GM23248 (cell line): ENCODE data around the gene TNS2. TPM values are rescaled to one million over a fixed set of nuclear protein-coding genes. Genes with fewer than 3 reads are reported as not detected.

ENCODE experiments used
- DNase-seq: peaks from one replicate; pipeline ENCODE4 v3.0.0-alpha.2; 2015
- H2AFZ ChIP-seq: fragments of 200-600 bp; sonication (generic); 2 replicates; pipeline ENCODE4 v1.6.1; 2016; ENCODE audit warnings: antibody characterized with exemption
- H3F3A ChIP-seq: fragments of 200-600 bp; sonication (generic); 2 replicates; pipeline ENCODE4 v1.6.1; 2016; ENCODE audit warnings: mild to moderate bottlenecking, antibody characterized with exemption, mixed run types; ENCODE audit not compliant: insufficient read depth
- H3K27ac ChIP-seq: fragments of 200-600 bp; sonication (generic); 2 replicates; pipeline ENCODE4 v1.5.1; 2016; ENCODE audit warnings: mild to moderate bottlenecking
- H3K27me3 ChIP-seq: fragments of 200-600 bp; sonication (generic); replicated peaks from 2 replicates; pipeline ENCODE4 v1.6.1; 2016; ENCODE audit warnings: mild to moderate bottlenecking; ENCODE audit not compliant: insufficient read depth
- H3K36me3 ChIP-seq: fragments of 200-600 bp; sonication (generic); 2 replicates; pipeline ENCODE4 v1.6.1; 2016; ENCODE audit warnings: low read depth, mild to moderate bottlenecking
- H3K4me1 ChIP-seq: fragments of 200-600 bp; sonication (generic); 2 replicates; pipeline ENCODE4 v1.6.1; 2016; ENCODE audit warnings: mild to moderate bottlenecking; ENCODE audit not compliant: insufficient read depth
- H3K4me2 ChIP-seq: fragments of 200-600 bp; sonication (generic); one replicate; pipeline ENCODE4 v1.6.1; 2016; ENCODE audit warnings: mild to moderate bottlenecking; ENCODE audit not compliant: unreplicated experiment
- H3K4me3 ChIP-seq: fragments of 200-600 bp; sonication (generic); 2 replicates; pipeline ENCODE4 v1.5.1; 2016; ENCODE audit warnings: mild to moderate bottlenecking
- H3K79me2 ChIP-seq: fragments of 200-600 bp; sonication (generic); 2 replicates; pipeline ENCODE4 v1.6.1; 2016; ENCODE audit warnings: mild to moderate bottlenecking; ENCODE audit not compliant: insufficient read depth
- H3K9ac ChIP-seq: fragments of 200-600 bp; sonication (generic); 2 replicates; pipeline ENCODE4 v1.6.1; 2016; ENCODE audit warnings: mild to moderate bottlenecking
- H3K9me2 ChIP-seq: fragments of 200-600 bp; sonication (generic); 2 replicates; pipeline ENCODE4 v1.6.1; 2016; ENCODE audit warnings: mixed run types, mild to moderate bottlenecking, moderate library complexity; ENCODE audit not compliant: insufficient read depth
- H3K9me3 ChIP-seq: fragments of 200-600 bp; sonication (generic); one replicate; pipeline ENCODE4 v1.6.1; 2017; ENCODE audit warnings: low read depth
- H4K20me1 ChIP-seq: fragments of 200-600 bp; sonication (generic); 2 replicates; pipeline ENCODE4 v1.6.0; 2016; ENCODE audit not compliant: insufficient read depth
- EZH2 ChIP-seq: fragments of 200-600 bp; sonication (generic); IDR thresholded peaks from 2 replicates; pipeline ENCODE4 v1.6.1; 2018; ENCODE audit warnings: antibody characterized with exemption, mild to moderate bottlenecking; ENCODE audit not compliant: insufficient read depth, poor library complexity, severe bottlenecking
- EZH2phosphoT487 ChIP-seq: fragments of 200-600 bp; sonication (generic); IDR thresholded peaks from 2 replicates; pipeline ENCODE4 v1.6.1; 2018; ENCODE audit warnings: antibody characterized with exemption, moderate library complexity, mild to moderate bottlenecking, low read depth; ENCODE audit not compliant: insufficient read depth
- WGBS, 2 experiments: methylation state at CpG; one replicate each; pipeline ENCODE4 v1.1.6; 2015 to 2017; ENCODE audit warnings: low lambda C conversion rate in 2 of 2, low coverage in 1 of 2; ENCODE audit errors: missing lambda C conversion rate in 2 of 2; 5-methylcytosine and 5-hydroxymethylcytosine counted together
- in situ Hi-C: fragments of 300-500 bp; cut with MboI; formaldehyde crosslinking; loops from 2 replicates; pipeline ENCODE4 v1.15.0; 2020
- polyA plus RNA-seq: library from polyadenylated mRNA; unstranded; fragments of >200 nt; fragmentation: Nextera tagmentation; extraction: Ambion mirVana; gene quantifications from 2 replicates; pipeline ENCODE4 v1.2.1, GENCODE V29; 2016
- total RNA-seq: library from RNA; depleted of rRNA; stranded (reverse); fragments of >200 nt; shearing (Covaris generic); gene quantifications from 2 replicates; pipeline ENCODE4 v1.2.3, GENCODE V29; 2014

TNS2 gene
- total and polyA plus RNA-seq, 2 experiments from 2014 or later, result 26.1 to 41.6 TPM

- TF ChIP-seq EZH2phosphoT487 (no peak), EZH2 (no peak)
- H3K36me3 ChIP-seq, result no peaks in the 10 kb centered on the region
- DNase-seq, result peak; percentile 95
- peak overlapping the region; percentile 85 for H3K4me3 ChIP-seq
- peak overlapping the region; percentile 91 for H3K4me2 ChIP-seq
- H4K20me1 ChIP-seq, result no peaks in the 10 kb centered on the region
- H3K4me1 ChIP-seq, result peaks cover 22% of the 10 kb centered on the region
- H3F3A ChIP-seq, result peaks cover 36% of the 10 kb centered on the region
- H3K79me2 ChIP-seq, result peaks cover 11% of the 10 kb centered on the region; the same call in 1 of the 2 replicates
- H3K9ac ChIP-seq, result peak overlapping the region; percentile 93
- H3K27ac ChIP-seq, result peak overlapping the region; percentile 97
- in situ Hi-C loops, result no loop called here
- WGBS, 2 experiments, result 0 to 2% methylated on average over 5 to 11 of the region's 11 CpGs
- no peaks in the 10 kb centered on the region for H3K9me3 ChIP-seq
- H3K27me3 ChIP-seq, result no peaks in the 10 kb centered on the region
- 0 out of 2 replicates have a peak overlapping the region, but pooled peaks have one; percentile 37 for H2AFZ ChIP-seq
- H3K9me2 ChIP-seq, result no peaks in the 10 kb centered on the region
These were observed 46.4 kb downstream of the TNS2 start for GRCh38 chr12:53096089-53096741.

DNA sequence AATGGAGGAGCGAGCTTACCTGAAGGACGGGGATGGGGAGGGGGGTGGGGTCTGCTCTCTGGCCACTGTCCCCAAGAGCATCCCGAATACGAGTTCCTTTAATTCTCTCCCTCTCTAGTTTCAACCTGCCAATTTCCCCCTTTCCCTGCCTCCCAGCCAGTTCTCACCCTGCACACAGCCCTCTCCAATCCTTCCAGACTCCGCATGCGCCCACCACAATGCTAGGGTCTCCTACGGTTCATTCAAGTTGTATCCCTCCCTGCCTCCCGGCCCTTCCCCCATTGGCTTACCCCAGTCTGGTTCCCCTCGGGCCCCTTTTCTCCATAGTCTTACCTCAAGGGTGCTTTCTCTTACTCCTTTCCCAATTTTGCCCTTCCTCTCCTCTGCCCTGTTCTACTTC, 46.9 kb downstream of the TNS2 start:
- Histone ChIP-seq H3F3A (peaks cover 30% of the 10 kb centered on the region), H3K9ac (peak overlapping the region; percentile 93), H4K20me1 (no peaks in the 10 kb centered on the region), H3K36me3 (no peaks in the 10 kb centered on the region), H3K4me2 (peak overlapping the region; percentile 91), H3K4me1 (peaks cover 22% of the 10 kb centered on the region), H2AFZ (peak overlapping the region; percentile 47; the same call in 1 of the 2 replicates), H3K79me2 (peaks cover 11% of the 10 kb centered on the region; the same call in 1 of the 2 replicates), H3K4me3 (peak overlapping the region; percentile 85), H3K27me3 (no peaks in the 10 kb centered on the region), H3K27ac (peak overlapping the region; percentile 97), H3K9me2 (no peaks in the 10 kb centered on the region), H3K9me3 (no peaks in the 10 kb centered on the region)
- in situ Hi-C loops, result no loop called here
- TF ChIP-seq EZH2phosphoT487 (no peak), EZH2 (no peak)
- no peak for DNase-seq
- 0 to 2% methylated on average over 6 to 9 of the region's 9 CpGs for WGBS, 2 experiments

- Histone ChIP-seq H3K9me3 (no peaks in the 10 kb centered on the region), H3K36me3 (no peaks in the 10 kb centered on the region), H3K79me2 (peaks cover 11% of the 10 kb centered on the region; the same call in 1 of the 2 replicates), H3K27me3 (no peaks in the 10 kb centered on the region), H3K4me1 (peaks cover 22% of the 10 kb centered on the region), H3F3A (peaks cover 29% of the 10 kb centered on the region), H3K27ac (peak overlapping the region; percentile 97), H3K4me3 (peak overlapping the region; percentile 85), H2AFZ (peak overlapping the region; percentile 47), H3K4me2 (peak overlapping the region; percentile 91), H3K9me2 (no peaks in the 10 kb centered on the region), H4K20me1 (no peaks in the 10 kb centered on the region), H3K9ac (peak overlapping the region; percentile 93)
- in situ Hi-C loops, result no loop called here
- 1 to 2% methylated on average over 9 of the region's 9 CpGs for WGBS, 2 experiments
- peak; percentile 64 for DNase-seq
- no peak for TF ChIP-seq EZH2phosphoT487
- TF ChIP-seq EZH2, result no peak
These were observed 47.3 kb downstream of the TNS2 start for GRCh38 chr12:53097207-53097563.

DNA sequence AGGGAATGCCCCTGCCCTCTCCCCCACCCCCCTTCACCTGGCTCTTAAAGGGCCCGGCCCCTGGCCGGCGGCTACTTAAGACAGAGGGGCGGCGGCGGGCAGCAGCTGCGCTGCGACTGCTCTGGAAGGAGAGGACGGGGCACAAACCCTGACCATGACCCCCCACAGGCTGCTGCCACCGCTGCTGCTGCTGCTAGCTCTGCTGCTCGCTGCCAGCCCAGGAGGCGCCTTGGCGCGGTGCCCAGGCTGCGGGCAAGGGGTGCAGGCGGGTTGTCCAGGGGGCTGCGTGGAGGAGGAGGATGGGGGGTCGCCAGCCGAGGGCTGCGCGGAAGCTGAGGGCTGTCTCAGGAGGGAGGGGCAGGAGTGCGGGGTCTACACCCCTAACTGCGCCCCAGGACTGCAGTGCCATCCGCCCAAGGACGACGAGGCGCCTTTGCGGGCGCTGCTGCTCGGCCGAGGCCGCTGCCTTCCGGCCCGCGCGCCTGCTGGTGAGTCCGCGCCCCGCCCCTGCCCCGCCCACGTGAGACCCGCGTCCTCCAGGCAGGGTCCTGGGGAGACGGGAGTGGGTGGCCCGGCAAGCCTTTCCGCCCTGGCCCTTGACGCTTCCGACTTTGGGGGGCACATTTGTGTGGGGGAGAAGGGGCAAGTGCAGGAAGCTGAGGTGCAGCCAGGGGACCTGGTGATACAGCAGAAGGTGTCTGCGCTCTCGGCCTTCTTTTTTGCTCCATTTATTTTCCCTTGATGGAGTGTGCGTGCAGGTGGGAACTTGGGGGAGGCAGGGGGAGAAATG, 47.9 kb downstream of the TNS2 start, which contains the start of gene IGFBP6:
TSS of gene IGFBP6 (plus strand) at position 104 of the 790 bp plus-strand sequence. CDS start at position 155, 51 bp downstream.
- Histone ChIP-seq H2AFZ (peak within 1 kb of the TSS; percentile 47), H3K79me2 (peaks cover 11% of the 10 kb centered on the region; the same call in 1 of the 2 replicates), H4K20me1 (no peaks in the 10 kb centered on the region), H3K36me3 (no peaks in the 10 kb centered on the region), H3K27ac (peak within 1 kb of the TSS; percentile 97), H3K4me1 (peaks cover 22% of the 10 kb centered on the region), H3K27me3 (no peaks in the 10 kb centered on the region), H3F3A (peaks cover 35% of the 10 kb centered on the region), H3K9me3 (no peaks in the 10 kb centered on the region), H3K9ac (peak within 1 kb of the TSS; percentile 93), H3K4me2 (peak within 1 kb of the TSS; percentile 91), H3K9me2 (no peaks in the 10 kb centered on the region), H3K4me3 (peak within 1 kb of the TSS; percentile 85)
- DNase-seq, result peak; percentile 90
- 0 to 2% methylated on average over 31 to 47 of the region's 51 CpGs for WGBS, 2 experiments
- TF ChIP-seq EZH2 (no peak), EZH2phosphoT487 (no peak)
- in situ Hi-C loops, result no loop called here
